Endodermal cell (in vitro differentiated cells): Measurements from ENCODE around the gene MGAT3. TPM values are rescaled to one million over a fixed set of nuclear protein-coding genes. Genes with fewer than 3 reads are reported as not detected.
"Not testable (repeated sequence)": the region's sequence is repeated elsewhere in the genome, so short reads cannot be mapped to it uniquely, and the experiment has no call there.

Source experiments
- DNase-seq: peaks from one replicate; pipeline ENCODE4 v3.0.0-alpha.2; 2017
- H3K27ac ChIP-seq: 2 replicates; pipeline ENCODE4 v1.5.1; 2013; ENCODE audit warnings: mild to moderate bottlenecking, low read depth, low read length, moderate library complexity
- H3K27me3 ChIP-seq: 2 replicates; pipeline ENCODE4 v1.6.1; 2013; ENCODE audit warnings: mild to moderate bottlenecking, low read length, moderate library complexity; ENCODE audit not compliant: insufficient read depth, control insufficient read depth, poor library complexity, severe bottlenecking
- H3K36me3 ChIP-seq: 2 replicates; pipeline ENCODE4 v1.7.0; 2013; ENCODE audit warnings: mild to moderate bottlenecking, low read length, moderate library complexity; ENCODE audit not compliant: control insufficient read depth, insufficient read depth
- H3K4me1 ChIP-seq: one replicate; pipeline ENCODE4 v1.7.0; 2013; ENCODE audit warnings: low read length; ENCODE audit not compliant: control insufficient read depth, insufficient read depth
- H3K4me3 ChIP-seq: 2 replicates; pipeline ENCODE4 v1.5.1; 2013; ENCODE audit warnings: mild to moderate bottlenecking, low read length, moderate library complexity
- H3K9ac ChIP-seq: 2 replicates; pipeline ENCODE4 v1.6.1; 2013; ENCODE audit warnings: mild to moderate bottlenecking, low read length, moderate library complexity; ENCODE audit not compliant: poor library complexity, severe bottlenecking; ENCODE audit errors: extremely low read depth
- H3K9me3 ChIP-seq: 2 replicates; pipeline ENCODE4 v1.6.1; 2013; ENCODE audit warnings: mild to moderate bottlenecking, low read length, moderate library complexity; ENCODE audit not compliant: control insufficient read depth
- H3K27ac Mint-ChIP-seq: 2 replicates; pipeline ENCODE4 v1.8.0; 2020; ENCODE audit warnings: mixed read lengths
- H3K27me3 Mint-ChIP-seq: 2 replicates; pipeline ENCODE4 v1.8.0; 2021; ENCODE audit warnings: mild to moderate bottlenecking, mixed read lengths; ENCODE audit not compliant: insufficient read depth
- H3K36me3 Mint-ChIP-seq: 2 replicates; pipeline ENCODE4 v1.8.0; 2020; ENCODE audit warnings: low read depth, mixed read lengths
- H3K4me1 Mint-ChIP-seq: 2 replicates; pipeline ENCODE4 v1.8.0; 2020; ENCODE audit warnings: mixed read lengths
- H3K4me3 Mint-ChIP-seq: 2 replicates; pipeline ENCODE4 v1.8.0; 2020; ENCODE audit warnings: mild to moderate bottlenecking, moderate library complexity, mixed read lengths
- H3K9me3 Mint-ChIP-seq: 2 replicates; pipeline ENCODE4 v1.8.0; 2020; ENCODE audit warnings: mild to moderate bottlenecking, mixed read lengths
- WGBS, 2 experiments: methylation state at CpG; one replicate each; pipeline versions ENCODE4 v1.1.5 to v1.1.7; 2013; ENCODE audit warnings: missing lambda C conversion rate in 2 of 2, mixed read lengths in 1 of 2; ENCODE audit not compliant: insufficient coverage in 1 of 2, insufficient read length in 1 of 2; 5-methylcytosine and 5-hydroxymethylcytosine counted together
- total RNA-seq, 2 donors: library from RNA; stranded (reverse); fragmentation: NEBNext Ultra II Directional in 1 of 2; extraction: Animal tissue kit (Norgen Biotek cat#: 25700) in 1 of 2; gene quantifications; 2 replicates in 1 of 2; 3 replicates in 1 of 2; pipeline ENCODE4 v1.2.1, GENCODE V29; 2021
- TF ChIP-seq, protein P1 (sequence below): fragments of 200-600 bp; sonication (generic); conservative IDR thresholded peaks from 2 replicates; pipeline ENCODE4 v1.5.0; 2021; ENCODE audit warnings: antibody characterized with exemption, mild to moderate bottlenecking

MGAT3 gene
- total RNA-seq, 2 donors from 2014 or later, result 9.0 to 16.7 TPM

DNA sequence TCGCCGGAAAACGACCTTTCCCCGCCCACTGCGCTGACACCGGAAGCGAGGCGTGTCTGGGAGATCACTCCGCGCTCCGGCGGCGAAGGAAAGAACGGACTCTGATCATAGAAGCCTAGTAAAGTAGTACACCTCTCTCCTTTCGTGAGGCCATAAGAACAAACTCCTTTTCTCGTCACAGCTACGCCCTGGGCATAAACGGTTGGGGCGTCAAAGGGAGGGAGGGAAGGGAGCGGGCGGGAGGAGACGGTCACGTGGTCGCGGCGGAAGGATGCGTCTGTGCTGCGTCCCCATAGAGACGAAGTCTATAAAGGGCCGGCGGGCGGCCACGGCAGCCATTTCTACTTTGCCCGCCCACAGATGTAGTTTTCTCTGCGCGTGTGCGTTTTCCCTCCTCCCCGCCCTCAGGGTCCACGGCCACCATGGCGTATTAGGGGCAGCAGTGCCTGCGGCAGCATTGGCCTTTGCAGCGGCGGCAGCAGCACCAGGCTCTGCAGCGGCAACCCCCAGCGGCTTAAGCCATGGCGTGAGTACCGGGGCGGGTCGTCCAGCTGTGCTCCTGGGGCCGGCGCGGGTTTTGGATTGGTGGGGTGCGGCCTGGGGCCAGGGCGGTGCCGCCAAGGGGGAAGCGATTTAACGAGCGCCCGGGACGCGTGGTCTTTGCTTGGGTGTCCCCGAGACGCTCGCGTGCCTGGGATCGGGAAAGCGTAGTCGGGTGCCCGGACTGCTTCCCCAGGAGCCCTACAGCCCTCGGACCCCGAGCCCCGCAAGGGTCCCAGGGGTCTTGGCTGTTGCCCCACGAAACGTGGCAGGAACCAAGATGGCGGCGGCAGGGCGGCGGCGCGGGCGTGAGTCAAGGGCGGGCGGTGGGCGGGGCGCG, 63.7 kb downstream of the MGAT3 start, which contains the start of gene ATF4:
Gene ATF4 (plus strand): TSS at position 337 of the 880 bp plus-strand sequence. CDS start 884 bp downstream, outside the sequence.
- no peaks in the 10 kb centered on the region for H3K4me1 ChIP-seq
- TF ChIP-seq, protein P1, sequence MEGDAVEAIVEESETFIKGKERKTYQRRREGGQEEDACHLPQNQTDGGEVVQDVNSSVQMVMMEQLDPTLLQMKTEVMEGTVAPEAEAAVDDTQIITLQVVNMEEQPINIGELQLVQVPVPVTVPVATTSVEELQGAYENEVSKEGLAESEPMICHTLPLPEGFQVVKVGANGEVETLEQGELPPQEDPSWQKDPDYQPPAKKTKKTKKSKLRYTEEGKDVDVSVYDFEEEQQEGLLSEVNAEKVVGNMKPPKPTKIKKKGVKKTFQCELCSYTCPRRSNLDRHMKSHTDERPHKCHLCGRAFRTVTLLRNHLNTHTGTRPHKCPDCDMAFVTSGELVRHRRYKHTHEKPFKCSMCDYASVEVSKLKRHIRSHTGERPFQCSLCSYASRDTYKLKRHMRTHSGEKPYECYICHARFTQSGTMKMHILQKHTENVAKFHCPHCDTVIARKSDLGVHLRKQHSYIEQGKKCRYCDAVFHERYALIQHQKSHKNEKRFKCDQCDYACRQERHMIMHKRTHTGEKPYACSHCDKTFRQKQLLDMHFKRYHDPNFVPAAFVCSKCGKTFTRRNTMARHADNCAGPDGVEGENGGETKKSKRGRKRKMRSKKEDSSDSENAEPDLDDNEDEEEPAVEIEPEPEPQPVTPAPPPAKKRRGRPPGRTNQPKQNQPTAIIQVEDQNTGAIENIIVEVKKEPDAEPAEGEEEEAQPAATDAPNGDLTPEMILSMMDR, result no peak
- H3K36me3 Mint-ChIP-seq, result peaks cover 59% of the 10 kb centered on the region
- H3K27me3 ChIP-seq, result no peaks in the 10 kb centered on the region
- H3K9ac ChIP-seq, result peak within 1 kb of the TSS; percentile 99
- H3K27ac Mint-ChIP-seq, result peak within 1 kb of the TSS; percentile 100
- peaks cover 60% of the 10 kb centered on the region for H3K36me3 ChIP-seq
- H3K4me1 Mint-ChIP-seq, result peaks cover 24% of the 10 kb centered on the region
- H3K27ac ChIP-seq, result peak within 1 kb of the TSS; percentile 97
- H3K4me3 Mint-ChIP-seq, result peak within 1 kb of the TSS; percentile 95
- H3K9me3 Mint-ChIP-seq, result no peaks in the 10 kb centered on the region
- H3K4me3 ChIP-seq, result peak within 1 kb of the TSS; percentile 97
- peak; percentile 80 for DNase-seq
- peaks cover 3% of the 10 kb centered on the region for H3K27me3 Mint-ChIP-seq
- H3K9me3 ChIP-seq, result no peaks in the 10 kb centered on the region
- 0% methylated on average over 15 to 86 of the region's 86 CpGs for WGBS, 2 experiments

DNA sequence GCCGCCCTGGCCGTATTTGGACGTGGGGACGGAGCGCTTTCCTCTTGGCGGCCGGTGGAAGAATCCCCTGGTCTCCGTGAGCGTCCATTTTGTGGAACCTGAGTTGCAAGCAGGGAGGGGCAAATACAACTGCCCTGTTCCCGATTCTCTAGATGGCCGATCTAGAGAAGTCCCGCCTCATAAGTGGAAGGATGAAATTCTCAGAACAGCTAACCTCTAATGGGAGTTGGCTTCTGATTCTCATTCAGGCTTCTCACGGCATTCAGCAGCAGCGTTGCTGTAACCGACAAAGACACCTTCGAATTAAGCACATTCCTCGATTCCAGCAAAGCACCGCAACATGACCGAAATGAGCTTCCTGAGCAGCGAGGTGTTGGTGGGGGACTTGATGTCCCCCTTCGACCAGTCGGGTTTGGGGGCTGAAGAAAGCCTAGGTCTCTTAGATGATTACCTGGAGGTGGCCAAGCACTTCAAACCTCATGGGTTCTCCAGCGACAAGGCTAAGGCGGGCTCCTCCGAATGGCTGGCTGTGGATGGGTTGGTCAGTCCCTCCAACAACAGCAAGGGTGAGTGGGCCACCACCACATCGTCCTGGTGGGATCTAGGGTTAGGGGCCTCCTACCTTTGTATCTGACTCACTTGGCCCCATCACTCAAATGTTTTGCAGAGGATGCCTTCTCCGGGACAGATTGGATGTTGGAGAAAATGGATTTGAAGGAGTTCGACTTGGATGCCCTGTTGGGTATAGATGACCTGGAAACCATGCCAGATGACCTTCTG, 64.5 kb downstream of the MGAT3 start:
- peak overlapping the region; percentile 97 for H3K27ac ChIP-seq
- H3K36me3 Mint-ChIP-seq, result peaks cover 53% of the 10 kb centered on the region
- H3K27ac Mint-ChIP-seq, result peak overlapping the region; percentile 100
- peaks cover 51% of the 10 kb centered on the region for H3K36me3 ChIP-seq
- H3K27me3 ChIP-seq, DNase-seq, H3K4me1 ChIP-seq, H3K9me3 Mint-ChIP-seq, H3K9me3 ChIP-seq, H3K27me3 Mint-ChIP-seq: not testable (repeated sequence)
- peak overlapping the region; percentile 97 for H3K4me3 ChIP-seq
- peak overlapping the region; percentile 95 for H3K4me3 Mint-ChIP-seq
- H3K4me1 Mint-ChIP-seq, result peaks cover 26% of the 10 kb centered on the region
- peak overlapping the region; percentile 99 for H3K9ac ChIP-seq
- 9 to 12% methylated on average over 9 to 28 of the region's 28 CpGs for WGBS, 2 experiments

DNA sequence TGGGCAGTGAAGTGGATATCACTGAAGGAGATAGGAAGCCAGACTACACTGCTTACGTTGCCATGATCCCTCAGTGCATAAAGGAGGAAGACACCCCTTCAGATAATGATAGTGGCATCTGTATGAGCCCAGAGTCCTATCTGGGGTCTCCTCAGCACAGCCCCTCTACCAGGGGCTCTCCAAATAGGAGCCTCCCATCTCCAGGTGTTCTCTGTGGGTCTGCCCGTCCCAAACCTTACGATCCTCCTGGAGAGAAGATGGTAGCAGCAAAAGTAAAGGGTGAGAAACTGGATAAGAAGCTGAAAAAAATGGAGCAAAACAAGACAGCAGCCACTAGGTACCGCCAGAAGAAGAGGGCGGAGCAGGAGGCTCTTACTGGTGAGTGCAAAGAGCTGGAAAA, 65.3 kb downstream of the MGAT3 start:
- not testable (repeated sequence) for H3K9me3 Mint-ChIP-seq, DNase-seq, H3K27me3 Mint-ChIP-seq, H3K4me1 ChIP-seq, H3K27ac ChIP-seq, H3K9me3 ChIP-seq, H3K27me3 ChIP-seq
- WGBS, 2 experiments, result 86 to 90% methylated on average over 1 to 3 of the region's 5 CpGs
- Mint-ChIP-seq H3K4me1 (peaks cover 26% of the 10 kb centered on the region), H3K4me3 (peak overlapping the region; percentile 95), H3K36me3 (peaks cover 50% of the 10 kb centered on the region), H3K27ac (peak overlapping the region; percentile 100)
- peak overlapping the region; percentile 99 for H3K9ac ChIP-seq
- peaks cover 44% of the 10 kb centered on the region for H3K36me3 ChIP-seq
- peak overlapping the region; percentile 97 for H3K4me3 ChIP-seq
